ENCODE data around the gene IL16. TPM values are rescaled to one million over a fixed set of nuclear protein-coding genes. Genes with fewer than 3 reads are reported as not detected.
"Not testable (repeated sequence)": the region's sequence is repeated elsewhere in the genome, so short reads cannot be mapped to it uniquely, and the experiment has no call there.

The IL16 gene
- total RNA-seq, 1 donor from 2014 or later = 29.6 TPM

DNA sequence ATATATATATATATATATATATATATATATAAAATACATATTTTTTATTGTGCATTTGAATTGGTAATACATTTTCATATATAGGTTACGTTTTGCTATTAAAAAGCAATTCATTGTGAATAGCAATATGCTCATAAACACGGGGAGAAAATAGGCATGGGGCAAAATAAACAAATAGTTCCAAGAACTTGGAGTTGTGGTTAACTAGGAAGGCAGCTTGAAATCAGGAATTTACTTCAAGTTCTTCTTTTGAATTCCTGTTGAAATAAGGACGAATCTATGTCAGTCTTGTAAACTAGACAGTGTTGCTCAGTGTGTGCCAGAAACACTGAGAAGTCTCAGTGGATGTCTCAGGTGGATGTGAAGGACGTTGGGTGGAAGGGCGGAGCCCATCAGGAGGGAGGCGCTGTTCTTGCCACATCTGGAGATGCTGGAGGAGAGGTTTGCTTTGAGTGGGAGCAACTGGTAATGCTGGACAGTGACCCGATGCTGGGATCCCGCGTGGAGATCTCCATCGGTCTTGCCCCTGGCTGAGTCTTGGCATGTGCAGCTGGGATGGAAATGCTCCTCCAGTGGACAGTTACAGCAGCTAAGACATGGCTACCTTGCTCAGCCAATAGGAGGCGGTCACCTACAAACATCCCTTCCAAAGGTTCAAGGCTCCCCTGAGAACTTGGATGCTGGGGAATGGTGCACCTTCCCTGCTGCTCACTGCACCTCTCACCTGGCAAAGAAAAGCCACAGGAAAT, 2.5 kb downstream of the IL16 start:
- H3K27me3 Mint-ChIP-seq (ENCODE audit: unreplicated experiment) = no peaks in the 10 kb centered on the region

DNA sequence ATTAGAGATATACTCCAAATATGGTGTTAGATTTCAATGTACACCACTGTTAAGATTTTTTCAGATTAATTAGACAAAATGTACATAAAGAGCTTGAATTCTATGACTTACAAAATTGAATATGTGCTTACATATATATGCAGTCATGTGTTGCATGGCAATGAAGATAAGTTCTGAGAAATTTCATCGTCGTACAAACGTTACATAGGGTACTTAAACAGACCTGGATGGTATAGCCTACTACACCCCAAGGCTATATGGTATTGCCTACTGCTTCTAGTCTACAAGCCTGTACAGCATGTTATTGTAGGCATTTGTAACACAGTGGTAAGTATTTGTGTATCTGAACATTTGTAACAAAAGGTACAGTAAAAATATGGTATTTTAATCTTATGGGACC, 9.3 kb downstream of the IL16 start:
- TF ChIP-seq, protein P1, sequence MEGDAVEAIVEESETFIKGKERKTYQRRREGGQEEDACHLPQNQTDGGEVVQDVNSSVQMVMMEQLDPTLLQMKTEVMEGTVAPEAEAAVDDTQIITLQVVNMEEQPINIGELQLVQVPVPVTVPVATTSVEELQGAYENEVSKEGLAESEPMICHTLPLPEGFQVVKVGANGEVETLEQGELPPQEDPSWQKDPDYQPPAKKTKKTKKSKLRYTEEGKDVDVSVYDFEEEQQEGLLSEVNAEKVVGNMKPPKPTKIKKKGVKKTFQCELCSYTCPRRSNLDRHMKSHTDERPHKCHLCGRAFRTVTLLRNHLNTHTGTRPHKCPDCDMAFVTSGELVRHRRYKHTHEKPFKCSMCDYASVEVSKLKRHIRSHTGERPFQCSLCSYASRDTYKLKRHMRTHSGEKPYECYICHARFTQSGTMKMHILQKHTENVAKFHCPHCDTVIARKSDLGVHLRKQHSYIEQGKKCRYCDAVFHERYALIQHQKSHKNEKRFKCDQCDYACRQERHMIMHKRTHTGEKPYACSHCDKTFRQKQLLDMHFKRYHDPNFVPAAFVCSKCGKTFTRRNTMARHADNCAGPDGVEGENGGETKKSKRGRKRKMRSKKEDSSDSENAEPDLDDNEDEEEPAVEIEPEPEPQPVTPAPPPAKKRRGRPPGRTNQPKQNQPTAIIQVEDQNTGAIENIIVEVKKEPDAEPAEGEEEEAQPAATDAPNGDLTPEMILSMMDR (IDR thresholded peaks at IDR 0.05; ENCODE audit: unreplicated experiment) = no peak
- H3K27ac Mint-ChIP-seq (ENCODE audit: unreplicated experiment) = no peak overlapping the region

More for the DNA sequence above, 2.5 kb downstream of the IL16 start:
- H3K27ac Mint-ChIP-seq (ENCODE audit: unreplicated experiment) = no peak overlapping the region
- DNase-seq (ENCODE audit: low spot score) = no peak
- TF ChIP-seq, protein P1 (IDR thresholded peaks at IDR 0.05; ENCODE audit: unreplicated experiment) = no peak
- H3K4me1 Mint-ChIP-seq (ENCODE audit: unreplicated experiment) = no peaks in the 10 kb centered on the region
- no peak overlapping the region for H3K4me3 Mint-ChIP-seq (ENCODE audit: unreplicated experiment)
- peaks cover 3% of the 10 kb centered on the region for H3K36me3 Mint-ChIP-seq (ENCODE audit: low read depth, unreplicated experiment)
- no peaks in the 10 kb centered on the region for H3K9me3 Mint-ChIP-seq (ENCODE audit: unreplicated experiment)

DNA sequence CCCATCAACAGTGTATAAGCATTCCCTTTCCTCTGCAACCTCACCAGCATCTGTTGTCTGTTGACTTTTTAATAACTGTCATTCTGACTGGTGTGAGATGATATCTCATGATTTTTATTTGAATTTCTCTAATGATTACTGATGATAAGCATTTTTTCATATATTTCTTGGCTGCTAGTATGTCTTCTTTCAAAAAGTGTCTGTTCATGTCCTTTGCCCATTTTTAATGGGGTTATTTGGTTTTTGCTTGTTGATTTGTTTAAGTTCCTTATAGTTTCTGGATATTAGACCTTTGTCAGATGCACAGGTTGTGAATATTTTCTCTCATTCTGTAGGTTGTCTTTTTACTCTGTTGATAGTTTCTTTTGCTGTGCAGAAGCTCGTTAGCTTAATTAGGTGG, 11.3 kb downstream of the IL16 start:
- not testable (repeated sequence) for H3K36me3 Mint-ChIP-seq (ENCODE audit: low read depth, unreplicated experiment); DNase-seq (ENCODE audit: low spot score); H3K27me3 Mint-ChIP-seq (ENCODE audit: unreplicated experiment); H3K4me1 Mint-ChIP-seq (ENCODE audit: unreplicated experiment); H3K4me3 Mint-ChIP-seq (ENCODE audit: unreplicated experiment); H3K9me3 Mint-ChIP-seq (ENCODE audit: unreplicated experiment); H3K27ac Mint-ChIP-seq (ENCODE audit: unreplicated experiment)

More for the DNA sequence above, 9.3 kb downstream of the IL16 start:
- no peaks in the 10 kb centered on the region for H3K4me1 Mint-ChIP-seq (ENCODE audit: unreplicated experiment)
- peaks cover 4% of the 10 kb centered on the region for H3K36me3 Mint-ChIP-seq (ENCODE audit: low read depth, unreplicated experiment)
- no peak overlapping the region for H3K4me3 Mint-ChIP-seq (ENCODE audit: unreplicated experiment)
- H3K27me3 Mint-ChIP-seq (ENCODE audit: unreplicated experiment) = peaks cover 1% of the 10 kb centered on the region
- H3K9me3 Mint-ChIP-seq (ENCODE audit: unreplicated experiment) = no peaks in the 10 kb centered on the region
- no peak for DNase-seq (ENCODE audit: low spot score)

DNA sequence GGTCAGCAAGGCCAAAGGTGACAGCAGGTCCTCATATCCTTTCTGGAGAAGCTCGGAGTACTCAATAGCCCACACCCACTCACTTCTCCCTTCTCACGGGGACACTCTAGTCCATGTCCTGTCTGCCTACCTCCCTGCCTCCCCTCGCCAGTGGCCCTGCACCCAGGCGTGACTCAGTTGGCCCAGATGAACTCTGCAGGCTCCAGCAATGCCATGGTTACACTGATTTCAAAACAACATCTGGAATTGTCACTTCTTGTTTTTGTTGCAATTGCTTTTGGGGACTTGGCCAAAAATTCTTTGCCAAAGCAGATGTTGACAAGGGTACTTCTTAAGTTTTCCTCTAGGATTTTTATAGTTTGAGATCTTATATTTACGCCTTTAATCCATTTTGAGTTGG, 13.0 kb downstream of the IL16 start:
- TF ChIP-seq, protein P1 (IDR thresholded peaks at IDR 0.05; ENCODE audit: unreplicated experiment) = no peak

DNA sequence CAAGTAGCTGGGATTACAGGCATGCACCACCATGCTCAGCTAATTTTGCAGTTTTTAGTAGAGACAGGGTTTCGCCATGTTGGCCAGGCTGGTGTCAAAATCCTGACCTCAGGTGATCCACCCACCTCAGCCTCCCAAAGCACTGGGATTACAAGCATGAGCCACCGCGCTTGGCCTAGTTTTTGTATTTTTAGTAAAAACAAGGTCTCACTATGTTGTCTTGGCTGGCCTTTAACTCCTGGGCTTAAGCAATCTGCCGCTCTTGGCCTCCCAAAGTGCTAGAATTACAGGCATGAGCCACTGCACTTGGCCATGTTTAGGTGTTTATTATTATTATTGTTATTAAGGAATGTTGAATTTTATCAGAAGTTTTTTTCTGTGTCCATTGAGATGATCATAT, 14.7 kb downstream of the IL16 start:
- DNase-seq (ENCODE audit: low spot score) = no peak
- TF ChIP-seq, protein P1 (IDR thresholded peaks at IDR 0.05; ENCODE audit: unreplicated experiment) = no peak
- no peaks in the 10 kb centered on the region for H3K9me3 Mint-ChIP-seq (ENCODE audit: unreplicated experiment)
- H3K4me1 Mint-ChIP-seq (ENCODE audit: unreplicated experiment) = no peaks in the 10 kb centered on the region
- H3K27ac Mint-ChIP-seq (ENCODE audit: unreplicated experiment) = no peak overlapping the region
- H3K27me3 Mint-ChIP-seq (ENCODE audit: unreplicated experiment) = peaks cover 1% of the 10 kb centered on the region
- no peak overlapping the region for H3K4me3 Mint-ChIP-seq (ENCODE audit: unreplicated experiment)
- peaks cover 13% of the 10 kb centered on the region for H3K36me3 Mint-ChIP-seq (ENCODE audit: low read depth, unreplicated experiment)

More for the DNA sequence above, 13.0 kb downstream of the IL16 start:
- Mint-ChIP-seq H3K36me3 (ENCODE audit: low read depth, unreplicated experiment) (peaks cover 7% of the 10 kb centered on the region), H3K9me3 (ENCODE audit: unreplicated experiment) (no peaks in the 10 kb centered on the region), H3K4me1 (ENCODE audit: unreplicated experiment) (no peaks in the 10 kb centered on the region), H3K27me3 (ENCODE audit: unreplicated experiment) (peaks cover 1% of the 10 kb centered on the region), H3K27ac (ENCODE audit: unreplicated experiment) (no peak overlapping the region), H3K4me3 (ENCODE audit: unreplicated experiment) (no peak overlapping the region)
- no peak for DNase-seq (ENCODE audit: low spot score)

All from endothelial cell (in vitro differentiated cells).